ENCODE results near the gene HIGD1A. TPM values are rescaled to one million over a fixed set of nuclear protein-coding genes. Genes with fewer than 3 reads are reported as not detected.
A peak's percentile ranks its signal among the peaks of the same experiment; 100 is the strongest.

HIGD1A gene
- polyA plus RNA-seq, 1 experiment, result 225 TPM

GRCh38 chr3:42749753-42750231 lies 54.5 kb downstream of the HIGD1A start:
- no peak for DNase-seq (ENCODE audit: low read depth, low spot score)
- Histone ChIP-seq H3K27ac (ENCODE audit: low read depth, low read length) (no peak overlapping the region), H3K4me3 (ENCODE audit: low read depth, low read length) (no peak overlapping the region), H3K9me3 (ENCODE audit: control insufficient read depth, insufficient read depth, low read length) (no peaks in the 10 kb centered on the region), H3K27me3 (ENCODE audit: control insufficient read depth, insufficient read depth, low read length) (peaks cover 11% of the 10 kb centered on the region)
- peak; percentile 64 for TF ChIP-seq CTCF (IDR thresholded peaks at IDR 0.05; ENCODE audit: low read depth, low read length)
- ChIA-PET POLR2A (interaction anchor here (0.6 kb wide), 1 partner anchor 585 kb away, joined by 4 read pairs; no protein-coding TSS in a partner anchor), CTCF (interaction anchor here (0.6 to 1.7 kb wide), 3 partner anchors 8 to 125 kb away, joined by 3 to 7 read pairs (median 4); no protein-coding TSS in a partner anchor)

DNA sequence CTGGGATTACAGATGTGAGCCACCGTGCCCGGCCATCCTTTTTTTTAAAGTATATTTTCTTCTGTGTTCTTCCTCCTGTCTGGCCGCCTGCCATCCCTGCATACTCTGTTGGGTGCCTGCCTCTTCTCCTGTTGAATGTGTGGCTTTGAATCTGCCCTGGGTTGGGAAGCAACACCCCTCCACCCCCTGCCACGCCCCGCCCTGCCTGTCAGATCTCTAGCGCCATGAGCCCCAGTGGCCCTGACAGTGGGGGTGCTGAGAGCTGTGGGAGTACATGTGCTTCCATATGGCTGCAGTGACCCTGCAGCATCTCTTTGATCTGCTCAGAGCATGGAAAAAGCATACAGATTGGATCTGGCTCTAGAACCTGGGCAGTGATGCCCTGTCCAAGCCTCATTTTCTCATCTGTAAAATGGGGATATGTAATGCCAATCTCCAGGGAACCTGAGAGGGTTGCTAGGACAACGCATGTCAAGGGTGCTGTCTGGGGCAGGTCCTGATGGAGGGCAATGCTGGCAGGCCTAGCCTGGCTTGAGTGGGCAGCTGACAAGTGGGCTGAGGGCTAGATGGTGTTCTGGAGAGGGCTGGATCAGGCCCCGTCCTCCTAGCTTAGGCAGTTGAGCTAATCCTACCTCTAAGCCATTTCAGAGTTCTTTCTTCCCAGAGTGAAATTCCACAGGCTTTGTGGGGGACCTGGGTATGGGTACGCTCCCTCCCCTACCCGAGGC lies 55.1 kb downstream of the HIGD1A start:
- ChIA-PET CTCF (interaction anchor here (1.7 kb wide), 1 partner anchor 13 kb away, joined by 4 read pairs; no protein-coding TSS in a partner anchor), POLR2A (interaction anchor here (1.6 kb wide), 1 partner anchor 17 kb away, joined by 3 read pairs; no protein-coding TSS in a partner anchor)
- Histone ChIP-seq H3K9me3 (ENCODE audit: control insufficient read depth, insufficient read depth, low read length) (no peaks in the 10 kb centered on the region), H3K4me3 (ENCODE audit: low read depth, low read length) (no peak overlapping the region), H3K27me3 (ENCODE audit: control insufficient read depth, insufficient read depth, low read length) (peaks cover 5% of the 10 kb centered on the region), H3K27ac (ENCODE audit: low read depth, low read length) (no peak overlapping the region)
- DNase-seq (ENCODE audit: low read depth, low spot score), result no peak
- TF ChIP-seq CTCF (IDR thresholded peaks at IDR 0.05; ENCODE audit: low read depth, low read length), result no peak

DNA sequence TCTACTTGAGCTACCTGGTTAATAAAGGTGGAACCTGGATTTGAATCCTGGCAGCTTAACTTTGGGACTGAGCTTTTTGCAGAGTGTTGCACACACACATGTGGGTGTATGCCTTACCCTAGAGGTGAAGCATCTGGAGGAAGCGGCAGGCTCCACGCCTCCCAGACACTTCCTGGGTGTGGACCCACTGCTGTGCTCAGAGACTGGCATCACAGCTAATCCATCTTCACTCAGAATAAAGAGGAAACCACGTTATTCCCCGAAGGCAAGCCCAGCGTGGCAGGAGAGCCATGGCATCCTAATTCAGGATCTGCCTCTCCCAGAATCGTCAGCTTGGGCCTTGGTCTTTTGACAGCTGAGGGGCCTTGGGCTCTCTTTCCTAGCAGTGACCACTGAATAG lies 56.7 kb downstream of the HIGD1A start:
- CTCF ChIA-PET, result no interaction called here
- H3K27me3 ChIP-seq (ENCODE audit: control insufficient read depth, insufficient read depth, low read length), result no peaks in the 10 kb centered on the region
- H3K27ac ChIP-seq (ENCODE audit: low read depth, low read length), result no peak overlapping the region
- H3K9me3 ChIP-seq (ENCODE audit: control insufficient read depth, insufficient read depth, low read length), result no peaks in the 10 kb centered on the region
- POLR2A ChIA-PET, result interaction anchor here (1.6 kb wide), 1 partner anchor 18 kb away, joined by 3 read pairs; no protein-coding TSS in a partner anchor
- H3K4me3 ChIP-seq (ENCODE audit: low read depth, low read length), result no peak overlapping the region
- no peak for DNase-seq (ENCODE audit: low read depth, low spot score)
- TF ChIP-seq CTCF (IDR thresholded peaks at IDR 0.05; ENCODE audit: low read depth, low read length), result no peak

- POLR2A ChIA-PET, result interaction anchor here (0.9 kb wide), 1 partner anchor 33 kb away, joined by 3 read pairs; no protein-coding TSS in a partner anchor
- no peak overlapping the region for H3K27ac ChIP-seq (ENCODE audit: low read depth, low read length)
- CTCF ChIA-PET, result interaction anchor here (0.6 to 4.7 kb wide), 5 partner anchors 9 to 212 kb away, joined by 3 to 25 read pairs (median 4); no protein-coding TSS in a partner anchor
- no peaks in the 10 kb centered on the region for H3K27me3 ChIP-seq (ENCODE audit: control insufficient read depth, insufficient read depth, low read length)
- DNase-seq (ENCODE audit: low read depth, low spot score), result peak; percentile 30
- no peak for TF ChIP-seq CTCF (IDR thresholded peaks at IDR 0.05; ENCODE audit: low read depth, low read length)
- no peaks in the 10 kb centered on the region for H3K9me3 ChIP-seq (ENCODE audit: control insufficient read depth, insufficient read depth, low read length)
- no peak overlapping the region for H3K4me3 ChIP-seq (ENCODE audit: low read depth, low read length)
These were observed 57.5 kb downstream of the HIGD1A start for GRCh38 chr3:42746455-42747450.

Data from AG04450 (cell line).